Measurements from ENCODE around the gene ZNF648.

DNA sequence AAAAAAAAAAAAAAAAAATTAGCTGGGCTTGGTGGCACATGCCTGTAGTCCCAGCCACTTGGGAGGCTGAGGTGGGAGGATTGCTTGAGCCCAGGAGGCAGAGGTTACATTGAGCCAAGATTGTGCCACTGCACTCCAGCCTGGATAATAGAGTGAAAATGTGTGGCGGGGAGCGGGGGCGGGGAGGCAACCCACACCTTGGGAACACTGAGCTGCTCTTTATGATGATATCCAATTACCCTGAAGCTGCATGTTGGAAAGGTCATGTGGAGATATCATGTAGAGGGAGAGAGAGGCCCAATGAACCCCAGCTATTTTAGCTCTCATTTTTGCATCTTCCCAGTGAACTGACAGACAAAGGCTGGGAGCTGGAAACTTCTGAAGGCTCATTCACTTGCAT lies 48.3 kb upstream of the ZNF648 start:
- TF ChIP-seq, protein P1, sequence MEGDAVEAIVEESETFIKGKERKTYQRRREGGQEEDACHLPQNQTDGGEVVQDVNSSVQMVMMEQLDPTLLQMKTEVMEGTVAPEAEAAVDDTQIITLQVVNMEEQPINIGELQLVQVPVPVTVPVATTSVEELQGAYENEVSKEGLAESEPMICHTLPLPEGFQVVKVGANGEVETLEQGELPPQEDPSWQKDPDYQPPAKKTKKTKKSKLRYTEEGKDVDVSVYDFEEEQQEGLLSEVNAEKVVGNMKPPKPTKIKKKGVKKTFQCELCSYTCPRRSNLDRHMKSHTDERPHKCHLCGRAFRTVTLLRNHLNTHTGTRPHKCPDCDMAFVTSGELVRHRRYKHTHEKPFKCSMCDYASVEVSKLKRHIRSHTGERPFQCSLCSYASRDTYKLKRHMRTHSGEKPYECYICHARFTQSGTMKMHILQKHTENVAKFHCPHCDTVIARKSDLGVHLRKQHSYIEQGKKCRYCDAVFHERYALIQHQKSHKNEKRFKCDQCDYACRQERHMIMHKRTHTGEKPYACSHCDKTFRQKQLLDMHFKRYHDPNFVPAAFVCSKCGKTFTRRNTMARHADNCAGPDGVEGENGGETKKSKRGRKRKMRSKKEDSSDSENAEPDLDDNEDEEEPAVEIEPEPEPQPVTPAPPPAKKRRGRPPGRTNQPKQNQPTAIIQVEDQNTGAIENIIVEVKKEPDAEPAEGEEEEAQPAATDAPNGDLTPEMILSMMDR (IDR thresholded peaks at IDR 0.05) = no peak
- no peak for TF ChIP-seq ZFX (IDR thresholded peaks at IDR 0.05; ENCODE audit: borderline replicate concordance)

Measured in 22Rv1 (cell line).